ENCODE results near the gene LGR5. TPM values are rescaled to one million over a fixed set of nuclear protein-coding genes. Genes with fewer than 3 reads are reported as not detected.

The LGR5 gene
- total RNA-seq, 1 experiment from 2014 or later, result 0.17 TPM

- TF ChIP-seq, protein P1, sequence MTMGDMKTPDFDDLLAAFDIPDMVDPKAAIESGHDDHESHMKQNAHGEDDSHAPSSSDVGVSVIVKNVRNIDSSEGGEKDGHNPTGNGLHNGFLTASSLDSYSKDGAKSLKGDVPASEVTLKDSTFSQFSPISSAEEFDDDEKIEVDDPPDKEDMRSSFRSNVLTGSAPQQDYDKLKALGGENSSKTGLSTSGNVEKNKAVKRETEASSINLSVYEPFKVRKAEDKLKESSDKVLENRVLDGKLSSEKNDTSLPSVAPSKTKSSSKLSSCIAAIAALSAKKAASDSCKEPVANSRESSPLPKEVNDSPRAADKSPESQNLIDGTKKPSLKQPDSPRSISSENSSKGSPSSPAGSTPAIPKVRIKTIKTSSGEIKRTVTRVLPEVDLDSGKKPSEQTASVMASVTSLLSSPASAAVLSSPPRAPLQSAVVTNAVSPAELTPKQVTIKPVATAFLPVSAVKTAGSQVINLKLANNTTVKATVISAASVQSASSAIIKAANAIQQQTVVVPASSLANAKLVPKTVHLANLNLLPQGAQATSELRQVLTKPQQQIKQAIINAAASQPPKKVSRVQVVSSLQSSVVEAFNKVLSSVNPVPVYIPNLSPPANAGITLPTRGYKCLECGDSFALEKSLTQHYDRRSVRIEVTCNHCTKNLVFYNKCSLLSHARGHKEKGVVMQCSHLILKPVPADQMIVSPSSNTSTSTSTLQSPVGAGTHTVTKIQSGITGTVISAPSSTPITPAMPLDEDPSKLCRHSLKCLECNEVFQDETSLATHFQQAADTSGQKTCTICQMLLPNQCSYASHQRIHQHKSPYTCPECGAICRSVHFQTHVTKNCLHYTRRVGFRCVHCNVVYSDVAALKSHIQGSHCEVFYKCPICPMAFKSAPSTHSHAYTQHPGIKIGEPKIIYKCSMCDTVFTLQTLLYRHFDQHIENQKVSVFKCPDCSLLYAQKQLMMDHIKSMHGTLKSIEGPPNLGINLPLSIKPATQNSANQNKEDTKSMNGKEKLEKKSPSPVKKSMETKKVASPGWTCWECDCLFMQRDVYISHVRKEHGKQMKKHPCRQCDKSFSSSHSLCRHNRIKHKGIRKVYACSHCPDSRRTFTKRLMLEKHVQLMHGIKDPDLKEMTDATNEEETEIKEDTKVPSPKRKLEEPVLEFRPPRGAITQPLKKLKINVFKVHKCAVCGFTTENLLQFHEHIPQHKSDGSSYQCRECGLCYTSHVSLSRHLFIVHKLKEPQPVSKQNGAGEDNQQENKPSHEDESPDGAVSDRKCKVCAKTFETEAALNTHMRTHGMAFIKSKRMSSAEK (CRISPR knock-in tag; IDR thresholded peaks at IDR 0.05; ENCODE audit: borderline replicate concordance), result no peak
- TF ChIP-seq ZNF121 (CRISPR knock-in tag; IDR thresholded peaks at IDR 0.05) (no peak), SP1 (CRISPR knock-in tag; conservative IDR thresholded peaks at IDR 0.05) (no peak), ETV6 (CRISPR knock-in tag; IDR thresholded peaks at IDR 0.05) (no peak), GRHL2 (CRISPR knock-in tag; IDR thresholded peaks at IDR 0.05; ENCODE audit: insufficient replicate concordance, severe bottlenecking) (no peak)
Measured at GRCh38 chr12:71436696-71437095, 2.9 kb upstream of the LGR5 start (continued).

DNA sequence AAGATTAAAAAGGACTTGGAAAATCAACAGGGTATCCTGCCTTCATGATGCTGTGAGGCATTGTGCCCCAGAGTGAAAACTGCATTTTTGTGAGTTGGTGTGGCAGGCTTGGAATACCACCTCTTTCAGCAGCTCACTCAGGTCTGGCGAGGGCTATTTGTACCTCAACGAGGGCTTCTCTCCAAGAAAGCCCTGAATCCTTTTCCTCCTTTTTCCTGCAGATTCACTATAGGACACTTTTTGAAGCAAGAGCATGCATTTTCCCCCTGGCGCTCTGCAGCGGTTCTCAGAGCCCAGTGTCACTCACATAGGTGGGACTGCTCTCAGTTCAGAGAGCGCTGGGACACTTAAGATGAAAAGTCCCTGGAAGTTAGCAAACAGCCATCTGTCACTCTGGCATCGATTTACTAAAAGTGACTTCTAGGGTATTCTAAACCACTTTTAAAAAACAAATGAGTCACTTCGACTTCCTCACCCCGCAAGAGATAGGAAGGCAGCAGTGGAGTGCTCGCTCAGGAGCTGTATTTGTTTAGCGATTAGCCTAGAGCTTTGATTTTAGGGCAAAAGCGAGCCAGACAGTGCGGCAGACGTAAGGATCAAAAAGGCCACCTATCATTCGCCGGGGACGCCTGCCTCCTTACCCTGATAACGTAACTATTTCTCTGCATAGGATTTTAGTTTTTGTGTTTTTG lies 782 bp upstream of the LGR5 start:
- peaks cover 25% of the 10 kb centered on the region for H3K36me3 Mint-ChIP-seq
- peak; percentile 11 for ATAC-seq
- TF ChIP-seq ZNF396 (CRISPR knock-in tag; IDR thresholded peaks at IDR 0.05; ENCODE audit: borderline replicate concordance) (no peak), SMAD3 (CRISPR knock-in tag; IDR thresholded peaks at IDR 0.05; ENCODE audit: borderline replicate concordance) (no peak), GABPB1 (CRISPR knock-in tag; IDR thresholded peaks at IDR 0.05) (peak; percentile 26; the same call in 1 of the 2 replicates), CTCF (IDR thresholded peaks at IDR 0.05) (no peak), TEAD4 (CRISPR knock-in tag; IDR thresholded peaks at IDR 0.05) (no peak), ZBTB21 (CRISPR knock-in tag; IDR thresholded peaks at IDR 0.05; ENCODE audit: borderline replicate concordance) (no peak), USF1 (CRISPR knock-in tag; IDR thresholded peaks at IDR 0.05) (no peak), ZNF423 (CRISPR knock-in tag; IDR thresholded peaks at IDR 0.05) (no peak)
- H3K4me1 Mint-ChIP-seq, result peaks cover 26% of the 10 kb centered on the region
- H3K9me3 Mint-ChIP-seq, result peaks cover 37% of the 10 kb centered on the region
- no peak for DNase-seq (ENCODE audit: low spot score)
- no peak overlapping the region for H3K27ac Mint-ChIP-seq
- H3K27me3 Mint-ChIP-seq (ENCODE audit: low read depth), result peaks cover 82% of the 10 kb centered on the region
- CTCF ChIA-PET, result interaction anchor here (1.2 to 1.5 kb wide), 2 partner anchors 18 to 308 kb away, joined by 3 to 6 read pairs; no protein-coding TSS in a partner anchor
- POLR2A ChIA-PET, result interaction anchor here (0.6 kb wide), 1 partner anchor 224 kb away, joined by 3 read pairs; no protein-coding TSS in a partner anchor
- H3K4me3 Mint-ChIP-seq, result peak overlapping the region; percentile 76

DNA sequence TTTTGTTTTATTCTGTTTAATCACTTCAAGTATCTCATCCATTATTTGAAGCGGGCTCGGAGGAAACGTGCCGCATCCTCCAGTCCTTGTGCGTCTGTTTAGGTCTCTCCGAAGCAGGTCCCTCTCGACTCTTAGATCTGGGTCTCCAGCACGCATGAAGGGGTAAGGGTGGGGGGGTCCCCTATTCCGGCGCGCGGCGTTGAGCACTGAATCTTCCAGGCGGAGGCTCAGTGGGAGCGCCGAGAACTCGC lies 311 bp upstream of the LGR5 start:
- Mint-ChIP-seq H3K9me3 (peaks cover 32% of the 10 kb centered on the region), H3K27me3 (ENCODE audit: low read depth) (peaks cover 82% of the 10 kb centered on the region), H3K36me3 (peaks cover 25% of the 10 kb centered on the region), H3K4me3 (peak overlapping the region; percentile 76), H3K27ac (no peak overlapping the region), H3K4me1 (peaks cover 26% of the 10 kb centered on the region)
- no peak for TF ChIP-seq CTCF (IDR thresholded peaks at IDR 0.05)
- TF ChIP-seq, protein P2, sequence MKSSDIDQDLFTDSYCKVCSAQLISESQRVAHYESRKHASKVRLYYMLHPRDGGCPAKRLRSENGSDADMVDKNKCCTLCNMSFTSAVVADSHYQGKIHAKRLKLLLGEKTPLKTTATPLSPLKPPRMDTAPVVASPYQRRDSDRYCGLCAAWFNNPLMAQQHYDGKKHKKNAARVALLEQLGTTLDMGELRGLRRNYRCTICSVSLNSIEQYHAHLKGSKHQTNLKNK (CRISPR knock-in tag; IDR thresholded peaks at IDR 0.05), result no peak
- TF ChIP-seq, protein P3, sequence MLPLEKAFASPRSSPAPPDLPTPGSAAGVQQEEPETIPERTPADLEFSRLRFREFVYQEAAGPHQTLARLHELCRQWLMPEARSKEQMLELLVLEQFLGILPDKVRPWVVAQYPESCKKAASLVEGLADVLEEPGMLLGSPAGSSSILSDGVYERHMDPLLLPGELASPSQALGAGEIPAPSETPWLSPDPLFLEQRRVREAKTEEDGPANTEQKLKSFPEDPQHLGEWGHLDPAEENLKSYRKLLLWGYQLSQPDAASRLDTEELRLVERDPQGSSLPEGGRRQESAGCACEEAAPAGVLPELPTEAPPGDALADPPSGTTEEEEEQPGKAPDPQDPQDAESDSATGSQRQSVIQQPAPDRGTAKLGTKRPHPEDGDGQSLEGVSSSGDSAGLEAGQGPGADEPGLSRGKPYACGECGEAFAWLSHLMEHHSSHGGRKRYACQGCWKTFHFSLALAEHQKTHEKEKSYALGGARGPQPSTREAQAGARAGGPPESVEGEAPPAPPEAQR (CRISPR knock-in tag; IDR thresholded peaks at IDR 0.05), result no peak
- TF ChIP-seq IRF2 (CRISPR knock-in tag; IDR thresholded peaks at IDR 0.05; ENCODE audit: borderline replicate concordance, low read depth), result no peak
- CTCF ChIA-PET, result interaction anchor here (1.2 to 1.5 kb wide), 2 partner anchors 18 to 308 kb away, joined by 3 to 6 read pairs; no protein-coding TSS in a partner anchor
- no peak for DNase-seq (ENCODE audit: low spot score)
- POLR2A ChIA-PET, result no interaction called here
- no peak for ATAC-seq

Data from WTC11 (cell line).